GM12801 (cell line): ENCODE data around the gene FKBP4.

ENCODE experiments used
- CTCF ChIP-seq: IDR thresholded peaks from one replicate; pipeline ENCODE4 v1.5.1; 2011; ENCODE audit warnings: control low read depth; ENCODE audit not compliant: insufficient read length; ENCODE audit errors: extremely low read depth

FKBP4 gene

GRCh38 chr12:2842948-2843347 lies 48.2 kb downstream of the FKBP4 start:
- no peak for TF ChIP-seq CTCF

- TF ChIP-seq CTCF = no peak
These were observed 50.0 kb downstream of the FKBP4 start for GRCh38 chr12:2844786-2845185.

GRCh38 chr12:2845280-2845679 lies 50.5 kb downstream of the FKBP4 start:
- TF ChIP-seq CTCF = no peak

- no peak for TF ChIP-seq CTCF
These were observed 57.2 kb downstream of the FKBP4 start for GRCh38 chr12:2851931-2852330.

GRCh38 chr12:2853626-2854025 lies 58.9 kb downstream of the FKBP4 start:
- TF ChIP-seq CTCF = no peak
